Thyroid gland (tissue), 4 donors: ENCODE data around the gene NPIPA1.
"Not testable (repeated sequence)": the region's sequence is repeated elsewhere in the genome, so short reads cannot be mapped to it uniquely, and the experiment has no call there.

Source experiments
- CTCF ChIP-seq, 6 experiments: fragments of 200-600 bp in 3 of 6; fragments of 450-650 bp in 3 of 6; sonication (generic) in 3 of 6; IDR thresholded peaks; one replicate each; pipeline ENCODE4 v1.5.1; 2016 to 2019; ENCODE audit warnings: antibody characterized with exemption in 6 of 6, mild to moderate bottlenecking in 2 of 6, inconsistent platforms in 1 of 6, moderate library complexity in 1 of 6
- POLR2A ChIP-seq, 2 donors: fragments of 450-650 bp; IDR thresholded peaks; one replicate each; pipeline ENCODE4 v1.6.1; 2017; ENCODE audit warnings: antibody characterized with exemption in 2 of 2, mild to moderate bottlenecking in 2 of 2, moderate library complexity in 1 of 2

DNA sequence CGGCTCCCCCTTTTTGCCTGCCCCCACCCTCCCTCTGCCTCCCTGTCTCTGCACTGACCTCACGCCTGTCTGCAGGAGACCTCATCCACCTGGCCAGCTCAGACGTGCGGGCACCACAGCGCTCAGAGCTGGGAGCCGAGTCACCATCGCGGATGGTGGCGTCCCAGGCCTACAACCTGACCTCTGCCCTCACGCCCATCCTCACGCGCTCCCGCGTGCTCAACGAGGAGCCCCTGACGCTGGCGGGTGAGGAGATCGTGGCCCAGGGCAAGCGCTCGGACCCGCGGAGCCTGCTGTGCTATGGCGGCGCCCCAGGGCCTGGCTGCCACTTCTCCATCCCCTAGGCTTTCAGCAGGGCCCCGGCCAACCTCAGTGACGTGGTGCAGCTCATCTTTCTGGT, 8.1 kb upstream of the NPIPA1 start:
- not testable (repeated sequence) for TF ChIP-seq CTCF, POLR2A (IDR thresholded peaks at IDR 0.05)
